ENCODE results near the gene C4BPA. TPM values are rescaled to one million over a fixed set of nuclear protein-coding genes. Genes with fewer than 3 reads are reported as not detected.

C4BPA gene
- total RNA-seq, 1 donor from 2014 or later, result 0.52 TPM

- H3K4me1 ChIP-seq (ENCODE audit: control insufficient read depth in 3 of 3, insufficient read depth in 3 of 3, low read length in 3 of 3), result peaks cover 7 to 10% (median 8%) of the 10 kb centered on the region in 3 donors
- H3K36me3 ChIP-seq (ENCODE audit: control insufficient read depth in 3 of 3, insufficient read depth in 3 of 3, low read length in 3 of 3), result peaks cover 10 to 50% (median 35%) of the 10 kb centered on the region in 3 donors
- H3K9me3 ChIP-seq (ENCODE audit: control insufficient read depth in 3 of 3, low read length in 3 of 3), result no peaks in the 10 kb centered on the region
- H3K27me3 ChIP-seq (ENCODE audit: control insufficient read depth in 3 of 3, insufficient read depth in 3 of 3, low read length in 3 of 3), result no peaks in the 10 kb centered on the region
- no peak overlapping the region for H3K4me3 ChIP-seq (ENCODE audit: low read length in 3 of 3)
- no peak overlapping the region for H3K9ac ChIP-seq (ENCODE audit: low read depth in 1 of 3, low read length in 3 of 3)
- no peak overlapping the region for H3K27ac ChIP-seq (ENCODE audit: low read depth, low read length)
These were observed 27.7 kb upstream of the C4BPA start for GRCh38 chr1:207076181-207076955.

- Histone ChIP-seq H3K27me3 (ENCODE audit: control insufficient read depth in 3 of 3, insufficient read depth in 3 of 3, low read length in 3 of 3) (no peaks in the 10 kb centered on the region), H3K9ac (ENCODE audit: low read depth in 1 of 3, low read length in 3 of 3) (no peak overlapping the region), H3K27ac (ENCODE audit: low read depth, low read length) (no peak overlapping the region), H3K4me3 (ENCODE audit: low read length in 3 of 3) (no peak overlapping the region), H3K36me3 (ENCODE audit: control insufficient read depth in 3 of 3, insufficient read depth in 3 of 3, low read length in 3 of 3) (peaks cover 9 to 44% (median 29%) of the 10 kb centered on the region in 3 donors), H3K4me1 (ENCODE audit: control insufficient read depth in 3 of 3, insufficient read depth in 3 of 3, low read length in 3 of 3) (peaks cover 7 to 10% (median 8%) of the 10 kb centered on the region in 3 donors), H3K9me3 (ENCODE audit: control insufficient read depth in 3 of 3, low read length in 3 of 3) (no peaks in the 10 kb centered on the region)
These were observed 27.0 kb upstream of the C4BPA start for GRCh38 chr1:207077012-207077411.

GRCh38 chr1:207077470-207078377, 26.3 kb upstream of the C4BPA start:
- H3K36me3 ChIP-seq (ENCODE audit: control insufficient read depth in 3 of 3, insufficient read depth in 3 of 3, low read length in 3 of 3), result peaks cover 4 to 37% (median 22%) of the 10 kb centered on the region in 3 donors
- no peak overlapping the region for H3K4me3 ChIP-seq (ENCODE audit: low read length in 3 of 3)

GRCh38 chr1:207078578-207079132, 25.4 kb upstream of the C4BPA start:
- H3K9me3 ChIP-seq (ENCODE audit: control insufficient read depth in 3 of 3, low read length in 3 of 3), result no peaks in the 10 kb centered on the region
- H3K36me3 ChIP-seq (ENCODE audit: control insufficient read depth in 3 of 3, insufficient read depth in 3 of 3, low read length in 3 of 3), result peaks cover 4 to 34% (median 20%) of the 10 kb centered on the region in 3 donors
- H3K4me3 ChIP-seq (ENCODE audit: low read length in 3 of 3), result no peak overlapping the region
- peaks cover 7 to 10% (median 8%) of the 10 kb centered on the region in 3 donors for H3K4me1 ChIP-seq (ENCODE audit: control insufficient read depth in 3 of 3, insufficient read depth in 3 of 3, low read length in 3 of 3)
- H3K9ac ChIP-seq (ENCODE audit: low read depth in 1 of 3, low read length in 3 of 3), result no peak overlapping the region
- no peaks in the 10 kb centered on the region for H3K27me3 ChIP-seq (ENCODE audit: control insufficient read depth in 3 of 3, insufficient read depth in 3 of 3, low read length in 3 of 3)
- no peak overlapping the region for H3K27ac ChIP-seq (ENCODE audit: low read depth, low read length)

More at GRCh38 chr1:207077470-207078377, 26.3 kb upstream of the C4BPA start:
- Histone ChIP-seq H3K9me3 (ENCODE audit: control insufficient read depth in 3 of 3, low read length in 3 of 3) (no peaks in the 10 kb centered on the region), H3K4me1 (ENCODE audit: control insufficient read depth in 3 of 3, insufficient read depth in 3 of 3, low read length in 3 of 3) (peaks cover 7 to 10% (median 8%) of the 10 kb centered on the region in 3 donors), H3K9ac (ENCODE audit: low read depth in 1 of 3, low read length in 3 of 3) (no peak overlapping the region), H3K27me3 (ENCODE audit: control insufficient read depth in 3 of 3, insufficient read depth in 3 of 3, low read length in 3 of 3) (no peaks in the 10 kb centered on the region), H3K27ac (ENCODE audit: low read depth, low read length) (no peak overlapping the region)

- Histone ChIP-seq H3K4me3 (ENCODE audit: low read length in 3 of 3) (no peak overlapping the region), H3K4me1 (ENCODE audit: control insufficient read depth in 3 of 3, insufficient read depth in 3 of 3, low read length in 3 of 3) (peaks cover 4 to 10% (median 7%) of the 10 kb centered on the region in 3 donors), H3K9ac (ENCODE audit: low read depth in 1 of 3, low read length in 3 of 3) (no peak overlapping the region), H3K9me3 (ENCODE audit: control insufficient read depth in 3 of 3, low read length in 3 of 3) (no peaks in the 10 kb centered on the region), H3K27ac (ENCODE audit: low read depth, low read length) (no peak overlapping the region), H3K27me3 (ENCODE audit: control insufficient read depth in 3 of 3, insufficient read depth in 3 of 3, low read length in 3 of 3) (no peaks in the 10 kb centered on the region), H3K36me3 (ENCODE audit: control insufficient read depth in 3 of 3, insufficient read depth in 3 of 3, low read length in 3 of 3) (peaks cover 4 to 25% (median 13%) of the 10 kb centered on the region in 3 donors)
These were observed 24.3 kb upstream of the C4BPA start for GRCh38 chr1:207079706-207080241.

GRCh38 chr1:207081088-207081487, 22.9 kb upstream of the C4BPA start:
- no peaks in the 10 kb centered on the region for H3K27me3 ChIP-seq (ENCODE audit: control insufficient read depth in 3 of 3, insufficient read depth in 3 of 3, low read length in 3 of 3)
- H3K27ac ChIP-seq (ENCODE audit: low read depth, low read length), result no peak overlapping the region
- no peaks in the 10 kb centered on the region for H3K9me3 ChIP-seq (ENCODE audit: control insufficient read depth in 3 of 3, low read length in 3 of 3)
- peaks cover 4 to 18% (median 8%) of the 10 kb centered on the region in 3 donors for H3K36me3 ChIP-seq (ENCODE audit: control insufficient read depth in 3 of 3, insufficient read depth in 3 of 3, low read length in 3 of 3)
- H3K9ac ChIP-seq (ENCODE audit: low read depth in 1 of 3, low read length in 3 of 3), result no peak overlapping the region
- H3K4me1 ChIP-seq (ENCODE audit: control insufficient read depth in 3 of 3, insufficient read depth in 3 of 3, low read length in 3 of 3), result peaks cover 4 to 10% (median 7%) of the 10 kb centered on the region in 3 donors
- no peak overlapping the region for H3K4me3 ChIP-seq (ENCODE audit: low read length in 3 of 3)

GRCh38 chr1:207081806-207082205, 22.2 kb upstream of the C4BPA start:
- Histone ChIP-seq H3K27ac (ENCODE audit: low read depth, low read length) (no peak overlapping the region), H3K4me3 (ENCODE audit: low read length in 3 of 3) (no peak overlapping the region), H3K36me3 (ENCODE audit: control insufficient read depth in 3 of 3, insufficient read depth in 3 of 3, low read length in 3 of 3) (peaks cover 4 to 18% (median 8%) of the 10 kb centered on the region in 3 donors), H3K4me1 (ENCODE audit: control insufficient read depth in 3 of 3, insufficient read depth in 3 of 3, low read length in 3 of 3) (peaks cover 0 to 7% (median 3%) of the 10 kb centered on the region in 3 donors), H3K9ac (ENCODE audit: low read depth in 1 of 3, low read length in 3 of 3) (no peak overlapping the region), H3K9me3 (ENCODE audit: control insufficient read depth in 3 of 3, low read length in 3 of 3) (no peaks in the 10 kb centered on the region), H3K27me3 (ENCODE audit: control insufficient read depth in 3 of 3, insufficient read depth in 3 of 3, low read length in 3 of 3) (no peaks in the 10 kb centered on the region)

GRCh38 chr1:207084232-207084631, 19.8 kb upstream of the C4BPA start:
- Histone ChIP-seq H3K4me1 (ENCODE audit: control insufficient read depth in 3 of 3, insufficient read depth in 3 of 3, low read length in 3 of 3) (peaks cover 0 to 4% (median 3%) of the 10 kb centered on the region in 3 donors), H3K27ac (ENCODE audit: low read depth, low read length) (no peak overlapping the region), H3K36me3 (ENCODE audit: control insufficient read depth in 3 of 3, insufficient read depth in 3 of 3, low read length in 3 of 3) (peaks cover 2 to 8% (median 5%) of the 10 kb centered on the region in 3 donors), H3K4me3 (ENCODE audit: low read length in 3 of 3) (no peak overlapping the region), H3K9ac (ENCODE audit: low read depth in 1 of 3, low read length in 3 of 3) (no peak overlapping the region), H3K9me3 (ENCODE audit: control insufficient read depth in 3 of 3, low read length in 3 of 3) (no peaks in the 10 kb centered on the region), H3K27me3 (ENCODE audit: control insufficient read depth in 3 of 3, insufficient read depth in 3 of 3, low read length in 3 of 3) (no peaks in the 10 kb centered on the region)

GRCh38 chr1:207084701-207085180, 19.3 kb upstream of the C4BPA start:
- no peaks in the 10 kb centered on the region for H3K27me3 ChIP-seq (ENCODE audit: control insufficient read depth in 3 of 3, insufficient read depth in 3 of 3, low read length in 3 of 3)
- no peaks in the 10 kb centered on the region for H3K9me3 ChIP-seq (ENCODE audit: control insufficient read depth in 3 of 3, low read length in 3 of 3)
- peaks cover 0 to 5% (median 0%) of the 10 kb centered on the region in 3 donors for H3K36me3 ChIP-seq (ENCODE audit: control insufficient read depth in 3 of 3, insufficient read depth in 3 of 3, low read length in 3 of 3)
- H3K4me1 ChIP-seq (ENCODE audit: control insufficient read depth in 3 of 3, insufficient read depth in 3 of 3, low read length in 3 of 3), result peaks cover 0 to 4% (median 3%) of the 10 kb centered on the region in 3 donors
- H3K9ac ChIP-seq (ENCODE audit: low read depth in 1 of 3, low read length in 3 of 3), result no peak overlapping the region
- H3K27ac ChIP-seq (ENCODE audit: low read depth, low read length), result no peak overlapping the region
- H3K4me3 ChIP-seq (ENCODE audit: low read length in 3 of 3), result no peak overlapping the region
